Activated CD8-positive, alpha-beta memory T cell treated with anti-CD3 and anti-CD28 coated beads, Interleukin-2, amount 50 U/mL, for 24 hours (primary cell): ENCODE data around the gene MYL6B.
"Not testable (repeated sequence)": the region's sequence is repeated elsewhere in the genome, so short reads cannot be mapped to it uniquely, and the experiment has no call there.

Source experiments
- DNase-seq: peaks from one replicate; pipeline ENCODE4 v3.0.0-alpha.2; 2020; ENCODE audit errors: extremely low read depth

The MYL6B gene

DNA sequence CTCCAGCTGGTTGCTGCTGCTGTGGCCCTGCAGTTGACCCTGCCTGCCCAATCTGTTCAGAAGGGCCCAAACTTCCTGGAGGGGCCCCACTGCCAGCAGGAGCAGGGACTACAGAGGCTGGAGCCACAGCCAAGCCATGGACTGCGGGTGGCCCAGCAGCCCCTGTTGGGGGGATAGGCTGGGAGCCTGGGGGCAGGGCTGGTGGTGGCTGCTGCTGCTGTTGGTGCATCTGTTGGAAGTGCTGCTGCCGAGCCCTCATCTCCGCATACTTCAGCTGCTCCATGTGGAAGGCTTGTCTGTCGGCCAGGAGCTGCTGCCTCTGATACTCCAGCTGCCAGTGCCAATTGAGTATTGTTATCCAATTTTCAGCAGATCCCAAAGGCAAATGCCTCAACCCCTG lies 13.0 kb downstream of the MYL6B start:
- no peak for DNase-seq

DNA sequence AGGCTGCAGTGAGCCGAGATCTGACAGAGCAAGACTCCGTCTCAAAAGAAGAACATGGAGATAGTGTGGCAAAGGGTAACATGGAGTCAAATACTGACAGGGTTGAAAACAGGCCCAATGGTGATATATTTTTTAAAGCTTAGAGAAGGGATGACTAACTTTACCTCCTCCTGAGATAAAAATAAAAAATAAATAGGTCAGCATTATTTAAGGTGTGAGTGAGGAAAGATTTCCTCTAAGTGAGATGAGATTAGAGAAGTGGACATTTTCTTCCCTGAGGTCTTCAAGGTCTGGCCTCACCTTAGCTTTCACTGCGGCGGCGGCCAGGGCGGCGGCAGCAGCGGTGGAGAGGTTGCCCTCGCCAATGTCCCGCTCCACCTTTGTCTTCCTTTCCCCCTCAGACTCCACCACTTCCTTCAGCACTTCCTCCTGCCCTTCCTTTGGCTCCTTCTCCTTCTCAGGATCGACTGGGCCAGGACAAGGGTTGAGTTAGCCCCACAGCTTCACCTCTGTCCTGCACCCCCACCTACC lies 16.9 kb downstream of the MYL6B start:
- no peak for DNase-seq

DNA sequence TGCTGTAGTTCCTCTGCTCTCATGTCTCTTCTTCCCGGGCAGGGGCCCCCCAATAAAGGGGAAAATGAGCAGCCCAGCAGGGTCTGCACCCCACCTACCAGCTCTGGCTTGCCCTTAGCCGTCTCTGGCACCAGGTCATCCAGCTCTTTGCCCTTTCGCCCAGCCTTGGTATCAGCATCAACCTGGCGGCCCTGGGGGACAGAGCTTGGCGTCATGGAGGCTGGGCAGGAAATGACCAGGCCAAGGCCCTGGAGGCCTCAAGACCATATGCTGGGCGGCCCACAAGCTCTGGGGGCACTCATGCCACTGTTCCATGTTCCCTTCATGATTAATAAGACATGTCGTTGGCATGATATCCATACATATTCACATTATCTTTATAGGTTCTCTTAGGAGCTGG lies 20.5 kb downstream of the MYL6B start:
- DNase-seq, result no peak

GRCh38 chr12:56178347-56178746 lies 26.0 kb downstream of the MYL6B start:
- DNase-seq, result no peak

- DNase-seq, result no peak
These were observed 34.6 kb downstream of the MYL6B start for GRCh38 chr12:56186957-56187356.

DNA sequence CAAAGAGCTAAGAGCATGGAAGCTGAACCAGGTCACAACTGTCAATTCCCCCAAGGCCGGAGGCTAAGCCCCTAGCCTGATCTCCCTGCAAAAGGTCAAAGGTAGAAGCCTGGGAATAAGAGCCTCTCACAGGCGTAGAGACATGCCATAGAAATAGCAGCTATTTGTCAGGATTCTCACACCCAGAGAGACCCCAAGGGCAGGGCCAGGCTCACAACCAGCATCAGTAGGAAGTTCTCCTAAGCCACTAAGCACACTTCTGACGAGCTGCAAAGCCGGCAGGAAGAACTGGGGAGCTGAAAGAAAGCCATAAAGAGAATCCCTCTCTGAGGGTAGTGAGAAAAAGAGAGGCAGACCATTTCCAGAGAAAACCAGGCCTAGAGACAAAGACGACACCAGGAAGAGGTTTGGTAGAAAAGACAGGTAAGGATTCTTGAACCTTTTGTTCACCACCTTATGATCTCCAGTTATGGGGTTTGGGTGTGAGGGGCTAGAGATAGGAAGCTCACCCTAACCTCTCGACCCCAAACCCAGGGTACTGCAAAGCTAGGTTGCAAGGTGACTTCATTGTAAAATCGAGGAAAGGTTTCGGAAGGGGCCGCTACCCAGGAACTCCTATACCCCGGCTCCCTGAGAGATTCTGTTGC lies 35.9 kb downstream of the MYL6B start:
- DNase-seq, result no peak

GRCh38 chr12:56188778-56189098 lies 36.4 kb downstream of the MYL6B start:
- DNase-seq, result no peak

- DNase-seq, result peak; percentile 60
These were observed 36.9 kb downstream of the MYL6B start, which contains the start of gene SMARCC2 for GRCh38 chr12:56189099-56189917. Gene SMARCC2 (minus strand): TSS chr12:56189483. CDS start chr12:56189461, 22 bp downstream.

GRCh38 chr12:56189918-56190694 lies 37.7 kb downstream of the MYL6B start:
- peak; percentile 66 for DNase-seq

GRCh38 chr12:56190695-56191155 lies 38.3 kb downstream of the MYL6B start:
- no peak for DNase-seq

DNA sequence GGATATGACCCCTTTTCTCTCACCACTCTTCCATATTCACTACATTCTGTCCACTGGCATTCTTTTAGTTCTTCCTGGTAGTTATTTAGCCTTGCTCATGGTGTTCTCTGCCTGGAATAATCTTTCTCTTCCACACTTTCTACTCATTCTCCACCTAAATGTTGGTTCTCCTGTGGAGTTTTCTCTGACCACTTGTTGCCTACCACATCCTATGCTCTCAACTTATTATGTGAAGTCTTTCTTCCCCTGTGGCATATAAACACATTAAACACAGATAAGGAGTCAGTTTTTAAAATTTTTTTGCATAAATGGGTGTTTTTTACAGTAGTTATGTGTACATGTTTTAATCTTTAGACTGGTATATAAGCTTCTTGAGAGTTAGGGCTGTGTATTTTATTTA lies 40.2 kb downstream of the MYL6B start:
- no peak for DNase-seq

- peak; percentile 57 for DNase-seq
These were observed 40.7 kb downstream of the MYL6B start for GRCh38 chr12:56193025-56193578.

DNA sequence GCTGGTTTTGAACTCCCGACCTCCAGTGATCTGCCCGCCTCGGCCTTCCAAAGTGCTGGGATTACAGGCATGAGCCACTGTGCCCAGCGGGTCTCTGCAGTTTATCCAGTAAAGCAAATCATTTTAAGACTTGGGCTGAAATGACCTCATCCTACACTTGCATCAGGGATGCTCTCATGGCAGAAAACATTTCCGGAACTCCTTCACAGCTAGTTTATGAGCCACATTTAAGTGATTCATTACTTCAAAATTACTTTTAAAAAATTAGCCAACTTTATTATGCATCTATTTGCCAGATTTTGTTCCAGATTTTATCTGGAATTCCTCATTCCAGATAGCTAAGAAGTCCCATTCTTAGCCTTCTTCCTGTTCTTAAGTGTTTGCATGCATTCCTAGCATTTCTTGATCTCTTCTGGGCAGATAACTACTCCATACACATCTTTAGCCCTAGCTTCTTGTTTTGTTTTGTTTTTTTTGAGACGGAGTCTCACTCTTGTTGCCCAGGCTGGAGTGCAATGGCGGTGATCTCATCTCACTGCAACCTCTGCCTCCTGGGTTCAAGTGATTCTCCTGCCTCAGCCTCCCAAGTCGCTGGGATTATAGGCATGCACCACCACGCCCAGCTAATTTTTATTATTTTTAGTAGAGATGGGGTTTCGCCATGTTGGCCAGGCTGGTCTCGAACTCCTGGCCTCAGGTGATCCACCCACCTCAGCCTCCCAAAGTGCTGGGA lies 44.6 kb downstream of the MYL6B start:
- DNase-seq, result not testable (repeated sequence)

DNA sequence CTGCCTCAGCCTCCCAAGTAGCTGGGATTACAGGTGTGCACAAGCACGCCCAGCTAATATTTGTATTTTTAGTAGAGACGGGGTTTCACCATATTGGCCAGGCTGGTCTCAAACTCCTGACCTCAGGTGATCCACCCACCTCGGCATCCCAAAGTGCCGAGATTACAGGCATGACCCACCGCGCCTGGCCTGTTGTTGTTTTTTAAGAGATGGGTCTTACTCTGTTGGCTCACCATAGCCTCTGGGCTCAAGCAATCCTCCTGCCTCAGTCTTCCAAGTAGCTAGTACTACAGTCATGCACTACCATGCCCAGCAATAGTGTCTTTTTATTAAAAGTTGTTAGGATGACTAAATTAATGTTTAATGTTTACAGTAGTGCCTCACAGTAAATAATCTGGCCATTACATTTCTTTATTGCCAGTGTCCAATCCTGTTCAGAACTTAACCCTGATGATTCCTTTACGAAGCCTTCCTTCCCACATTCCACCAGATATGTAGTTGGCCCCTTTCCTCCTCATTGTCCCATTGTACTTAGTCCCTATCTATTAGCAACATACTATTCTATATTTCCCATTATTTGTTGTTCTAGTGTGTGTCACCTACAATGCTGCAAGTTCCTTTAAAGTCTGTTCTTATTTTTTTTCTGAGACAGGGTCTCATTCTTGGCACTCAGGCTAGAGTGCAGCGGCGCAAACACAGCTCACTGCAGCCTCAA lies 45.7 kb downstream of the MYL6B start:
- no peak for DNase-seq

DNA sequence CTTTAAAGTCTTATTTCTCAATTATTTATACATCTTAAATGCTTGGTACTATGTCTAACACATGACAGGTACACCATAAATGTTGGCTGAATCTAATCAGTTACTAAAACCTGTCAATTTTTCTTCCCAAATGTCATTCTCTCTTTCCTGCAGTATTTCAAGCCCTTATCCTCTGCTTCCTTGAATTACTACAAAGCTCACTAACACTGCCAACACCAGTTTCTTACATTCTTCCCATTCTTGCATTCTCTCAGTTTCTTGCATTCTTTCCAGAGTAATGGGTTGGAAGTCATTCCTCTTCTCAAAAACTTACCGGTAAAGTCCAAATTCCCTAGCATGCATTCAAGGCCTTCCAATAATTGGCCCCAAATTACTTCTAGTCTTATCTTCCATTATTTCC lies 46.4 kb downstream of the MYL6B start:
- DNase-seq, result no peak

DNA sequence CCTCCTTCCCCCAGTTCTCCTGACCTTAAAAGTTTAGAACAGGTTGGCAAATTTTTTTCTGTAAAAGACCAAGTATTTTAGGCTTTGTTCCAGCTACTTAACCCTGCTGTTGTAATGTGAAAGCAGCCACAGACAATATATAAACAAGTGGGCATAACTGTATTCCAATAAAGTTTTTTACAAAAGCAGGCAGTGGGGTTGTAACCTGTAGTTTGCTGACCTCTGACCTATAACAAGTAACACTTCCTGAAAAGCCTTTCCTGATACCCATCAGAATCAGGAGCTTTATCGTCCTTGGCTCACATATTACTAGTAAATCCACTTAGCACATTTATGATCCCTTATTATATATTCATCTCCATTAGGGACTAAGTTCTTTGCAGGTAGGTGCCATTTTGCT lies 50.0 kb downstream of the MYL6B start:
- no peak for DNase-seq

DNA sequence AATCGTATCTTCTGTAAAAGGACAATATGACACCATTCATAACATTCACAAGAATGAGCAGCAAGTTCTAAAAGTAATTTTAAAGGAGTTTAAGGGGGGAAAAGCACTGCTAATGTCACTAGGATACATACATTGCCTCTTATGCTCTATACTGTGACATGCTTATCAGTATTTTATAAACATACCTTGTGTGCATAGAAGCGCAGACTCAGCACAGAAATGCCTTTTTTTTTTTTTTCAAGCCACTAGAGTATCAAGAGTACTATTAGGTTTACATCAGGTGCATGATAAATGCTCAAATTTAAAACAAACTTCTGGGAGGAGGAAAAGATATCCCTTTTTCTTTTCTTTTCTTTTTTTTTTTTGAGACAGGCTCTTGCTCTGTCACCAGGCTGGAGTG lies 50.5 kb downstream of the MYL6B start:
- DNase-seq, result no peak

DNA sequence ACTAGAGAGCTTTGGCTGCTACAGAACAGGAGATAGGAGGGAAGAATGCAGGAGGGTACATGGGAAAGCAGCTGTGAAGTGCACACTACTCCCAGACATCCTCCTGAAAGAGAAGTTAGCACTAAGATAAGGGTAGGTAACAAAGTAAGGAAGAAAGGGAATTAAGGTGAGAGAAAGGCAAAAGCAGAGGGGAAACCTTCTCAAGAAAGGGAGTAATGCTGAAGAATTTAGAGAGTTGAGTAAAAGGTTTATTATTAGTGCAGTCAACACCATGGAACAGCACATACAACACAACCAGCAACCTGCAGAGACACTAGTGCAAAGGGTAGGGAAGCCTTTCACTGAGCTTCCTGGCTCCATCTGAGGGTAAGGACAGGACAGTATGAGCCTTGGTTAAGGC lies 51.9 kb downstream of the MYL6B start:
- no peak for DNase-seq

GRCh38 chr12:56205445-56205844 lies 53.1 kb downstream of the MYL6B start:
- no peak for DNase-seq

DNA sequence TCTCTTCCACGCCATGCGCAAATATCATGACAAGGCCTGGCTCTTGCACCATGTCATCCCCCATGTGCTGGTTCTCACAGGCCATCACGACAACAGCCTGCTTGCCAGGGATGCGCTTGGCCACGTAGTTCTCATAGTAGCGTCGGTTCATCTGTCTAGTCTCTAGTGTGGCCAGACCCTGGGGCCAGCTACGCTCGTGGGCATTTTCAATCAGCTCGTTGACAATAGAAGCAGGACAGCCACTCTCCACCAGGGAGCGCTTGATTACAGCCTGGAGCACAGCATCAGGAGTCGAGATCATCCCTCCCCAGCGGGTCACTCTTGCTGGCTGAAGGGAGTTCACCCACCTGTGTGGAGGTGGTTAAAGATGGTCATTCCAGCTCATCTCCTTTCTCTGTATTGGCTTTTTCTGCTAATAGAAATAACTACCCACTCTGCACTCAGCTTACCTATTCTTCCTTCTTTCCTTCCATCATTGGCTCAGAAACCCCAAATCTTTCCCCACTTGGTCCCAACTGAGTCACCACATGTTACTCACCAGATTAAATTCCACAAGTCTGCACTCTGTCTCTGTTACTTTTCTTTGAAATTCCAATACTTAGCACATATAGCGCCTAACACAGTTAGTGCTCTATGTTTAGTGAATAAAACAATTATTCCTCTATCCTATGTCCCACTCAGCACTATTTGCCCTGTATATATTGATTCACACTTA lies 54.2 kb downstream of the MYL6B start:
- no peak for DNase-seq
